Measurements from ENCODE around the gene AHRR.

The AHRR gene

DNA sequence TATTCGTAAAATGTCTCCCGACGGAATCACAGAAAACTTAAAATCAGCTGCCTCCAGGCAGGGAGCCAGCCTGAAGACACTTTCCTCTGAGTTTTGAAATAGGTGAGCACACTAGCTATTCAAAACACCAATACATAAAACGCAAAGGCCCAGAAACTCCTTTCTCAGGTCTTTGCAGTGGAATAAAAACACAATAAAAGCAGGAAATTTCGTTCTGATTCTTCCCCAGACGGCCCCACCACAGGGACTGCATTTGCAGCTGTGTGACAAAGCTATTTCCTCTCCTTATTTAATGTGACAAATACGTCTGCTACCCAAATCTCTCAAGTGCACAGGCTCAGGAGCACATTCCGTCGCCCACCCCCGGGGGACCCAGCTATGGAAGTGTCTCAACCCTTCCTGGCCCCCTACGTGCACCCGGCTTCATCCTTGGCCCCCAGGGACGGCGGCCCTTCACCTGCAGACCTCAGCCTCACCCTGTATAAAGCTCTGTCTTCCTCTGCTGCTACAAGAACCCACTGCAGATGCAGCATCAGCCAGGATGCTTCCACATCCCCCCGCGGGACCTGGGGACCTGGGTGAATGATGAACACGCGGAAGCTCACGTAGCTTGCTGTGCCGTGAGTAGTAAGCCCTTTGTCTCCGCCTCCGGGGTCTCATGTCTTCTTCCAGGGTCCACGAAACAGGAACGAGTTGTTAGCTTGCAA, 24.9 kb downstream of the AHRR start:
- DNase-seq (ENCODE audit: low read depth in 2 of 2): no peak

DNA sequence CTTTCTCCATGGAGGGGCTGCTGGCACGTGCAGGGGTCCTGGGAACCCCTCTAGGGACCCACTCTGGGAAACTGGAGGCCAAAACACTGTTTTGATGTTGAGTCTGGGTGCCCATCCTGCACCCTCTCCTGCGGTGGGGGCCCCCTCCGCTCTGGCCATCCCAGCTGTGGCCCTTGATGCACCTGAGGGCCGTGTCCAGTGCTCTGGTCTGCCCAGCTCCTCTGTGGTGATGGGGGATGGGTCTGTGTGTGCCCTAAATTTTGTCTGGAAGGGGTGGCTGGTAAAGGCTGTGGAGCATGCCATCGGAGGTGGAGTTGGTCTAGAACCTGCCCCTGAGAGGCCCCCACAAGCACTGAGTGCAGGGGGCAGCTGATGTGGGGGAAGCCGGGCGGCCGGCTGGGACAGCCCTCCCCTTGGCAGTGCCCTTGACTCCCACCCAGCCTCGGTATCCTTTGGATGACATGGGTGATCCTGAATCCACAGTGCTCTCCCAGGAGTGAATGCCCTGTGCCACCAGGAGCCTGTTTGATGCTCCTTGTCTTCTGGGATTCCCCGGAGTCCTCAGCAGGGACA, 26.3 kb downstream of the AHRR start:
- DNase-seq (ENCODE audit: low read depth in 2 of 2): no peak

- DNase-seq (ENCODE audit: low read depth in 2 of 2): no peak
These were observed 27.2 kb downstream of the AHRR start for GRCh38 chr5:348726-349125.

- DNase-seq (ENCODE audit: low read depth in 2 of 2): no peak
These were observed 28.8 kb downstream of the AHRR start for GRCh38 chr5:350355-350754.

GRCh38 chr5:351084-351920, 29.8 kb downstream of the AHRR start:
- DNase-seq (ENCODE audit: low read depth in 2 of 2): no peak

GRCh38 chr5:351921-352245, 30.4 kb downstream of the AHRR start:
- no peak for DNase-seq (ENCODE audit: low read depth in 2 of 2)

- no peak for DNase-seq (ENCODE audit: low read depth in 2 of 2)
These were observed 31.4 kb downstream of the AHRR start for GRCh38 chr5:352639-353611.

DNA sequence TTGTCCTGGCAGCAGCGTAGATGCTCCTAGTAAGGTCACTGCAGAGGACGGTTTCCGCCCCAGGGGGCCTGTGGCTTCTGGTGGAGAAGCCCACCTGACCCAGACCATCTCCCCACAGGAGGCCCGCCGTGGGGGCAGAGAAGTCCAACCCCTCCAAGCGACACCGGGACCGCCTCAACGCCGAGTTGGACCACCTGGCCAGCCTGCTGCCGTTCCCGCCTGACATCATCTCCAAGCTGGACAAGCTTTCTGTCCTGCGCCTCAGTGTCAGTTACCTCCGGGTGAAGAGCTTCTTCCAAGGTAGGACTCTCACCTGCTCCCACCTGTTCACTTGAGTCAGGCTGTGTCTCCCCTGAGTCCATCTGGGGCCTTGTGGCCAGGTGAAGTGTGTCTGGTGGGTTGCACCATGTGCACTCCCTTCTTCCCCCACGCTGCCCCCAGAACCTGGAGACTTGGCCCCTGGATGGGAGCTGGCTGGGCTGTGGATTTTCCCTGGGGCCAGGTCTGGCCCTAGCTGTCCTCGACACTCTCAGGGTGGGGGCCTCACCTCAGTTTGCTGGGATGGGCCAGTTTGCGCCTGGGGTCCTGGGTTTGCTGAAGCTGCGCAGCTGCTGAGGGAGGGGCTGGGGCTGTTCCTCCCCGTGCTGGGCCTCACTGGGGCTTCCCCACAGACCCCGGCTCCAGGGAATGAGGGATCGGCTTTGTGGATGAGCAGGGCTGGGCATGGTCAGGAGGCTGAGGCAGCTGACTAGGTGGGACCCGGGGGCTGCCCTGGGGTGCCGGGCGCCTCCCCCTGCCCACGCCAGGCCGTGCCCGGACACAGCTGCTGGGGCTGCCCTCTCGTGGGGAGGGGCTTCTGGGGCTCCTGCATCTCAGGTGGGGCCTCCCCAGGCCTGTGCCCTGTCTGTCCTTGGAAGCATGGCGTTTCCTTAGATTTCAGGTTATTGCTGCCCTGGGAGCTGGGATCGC, 32.4 kb downstream of the AHRR start:
- no peak for DNase-seq (ENCODE audit: low read depth in 2 of 2)

- DNase-seq (ENCODE audit: low read depth in 2 of 2): no peak
These were observed 33.3 kb downstream of the AHRR start for GRCh38 chr5:354581-355378.

DNA sequence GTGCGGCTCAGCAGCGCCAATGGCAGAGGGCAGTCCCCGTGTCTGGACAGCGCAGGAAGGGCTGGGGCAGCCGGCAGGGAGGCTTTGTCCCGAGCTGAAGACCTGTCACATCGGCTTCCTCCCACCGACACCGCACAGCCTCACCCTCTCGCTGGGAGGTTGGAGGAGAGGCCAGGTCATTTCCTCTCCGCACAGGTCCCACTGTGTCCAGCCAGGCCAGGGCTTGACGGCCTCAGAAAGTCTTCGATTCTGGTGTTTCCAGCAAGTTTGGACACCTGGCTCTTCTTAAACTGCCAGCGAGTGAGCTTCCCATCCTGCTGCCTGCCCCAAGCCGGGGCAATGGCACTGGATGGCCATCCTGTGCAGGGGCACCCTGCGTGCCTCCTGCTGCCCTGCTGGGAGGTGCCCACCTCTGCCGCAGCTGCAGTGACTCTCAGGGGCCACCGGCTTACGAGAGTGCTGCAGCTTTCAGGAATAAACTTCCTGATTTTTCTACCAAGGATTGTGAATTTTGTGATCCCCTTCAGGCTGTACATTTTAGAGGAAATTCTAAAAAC, 33.9 kb downstream of the AHRR start:
- DNase-seq (ENCODE audit: low read depth in 2 of 2): no peak

GRCh38 chr5:355958-356357, 34.4 kb downstream of the AHRR start:
- DNase-seq (ENCODE audit: low read depth in 2 of 2): no peak

DNA sequence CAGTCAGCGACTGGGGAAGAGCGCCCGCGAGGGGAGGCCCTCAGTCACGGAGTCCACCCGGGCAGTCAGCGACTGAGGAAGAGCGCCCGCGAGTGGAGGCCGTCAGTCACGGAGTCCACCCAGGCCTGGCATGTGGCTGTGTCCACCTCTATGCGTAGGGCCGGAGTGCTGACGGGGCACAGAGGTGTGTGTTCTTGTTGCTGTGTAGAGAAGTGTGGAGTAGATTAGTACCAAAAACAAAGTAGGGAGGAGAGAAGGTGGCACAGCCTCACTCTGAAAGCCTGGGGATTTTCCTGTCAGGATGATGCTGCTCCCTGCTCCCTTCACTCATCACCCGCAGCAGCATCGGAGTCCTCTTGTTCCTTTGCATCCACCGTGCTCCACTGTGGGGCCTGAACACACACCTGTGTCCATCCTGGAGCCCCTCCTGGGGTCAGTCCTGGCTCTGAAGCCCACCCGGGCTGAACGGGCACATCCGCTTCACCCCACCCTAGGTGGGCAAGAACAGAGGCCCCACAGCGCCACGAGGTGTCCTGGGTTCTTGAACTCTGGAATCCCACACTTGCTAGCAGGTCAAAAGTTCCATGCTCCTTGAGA, 37.9 kb downstream of the AHRR start:
- DNase-seq (ENCODE audit: low read depth in 2 of 2): no peak

- no peak for DNase-seq (ENCODE audit: low read depth in 2 of 2)
These were observed 38.9 kb downstream of the AHRR start for GRCh38 chr5:360257-361027.

DNA sequence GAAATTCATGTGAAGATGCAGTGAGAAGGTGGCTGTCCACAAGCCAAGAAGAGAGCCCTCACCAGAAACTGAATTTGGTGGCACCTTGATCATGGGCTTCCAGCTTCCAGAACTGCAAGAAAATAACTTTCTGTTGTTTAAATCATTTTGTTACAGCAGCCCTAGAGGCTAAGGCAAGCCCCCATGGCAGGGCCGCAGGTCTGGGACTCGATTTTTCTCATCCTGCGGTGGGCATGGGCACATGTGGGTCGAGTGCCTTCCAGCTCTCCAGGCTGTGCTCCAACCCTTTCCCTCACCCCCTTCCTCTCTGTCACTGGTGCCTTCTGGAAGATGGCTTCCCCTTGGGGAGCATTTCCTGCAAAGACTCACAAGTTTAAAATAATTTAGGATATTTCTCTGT, 40.7 kb downstream of the AHRR start:
- DNase-seq (ENCODE audit: low read depth in 2 of 2): no peak

DNA sequence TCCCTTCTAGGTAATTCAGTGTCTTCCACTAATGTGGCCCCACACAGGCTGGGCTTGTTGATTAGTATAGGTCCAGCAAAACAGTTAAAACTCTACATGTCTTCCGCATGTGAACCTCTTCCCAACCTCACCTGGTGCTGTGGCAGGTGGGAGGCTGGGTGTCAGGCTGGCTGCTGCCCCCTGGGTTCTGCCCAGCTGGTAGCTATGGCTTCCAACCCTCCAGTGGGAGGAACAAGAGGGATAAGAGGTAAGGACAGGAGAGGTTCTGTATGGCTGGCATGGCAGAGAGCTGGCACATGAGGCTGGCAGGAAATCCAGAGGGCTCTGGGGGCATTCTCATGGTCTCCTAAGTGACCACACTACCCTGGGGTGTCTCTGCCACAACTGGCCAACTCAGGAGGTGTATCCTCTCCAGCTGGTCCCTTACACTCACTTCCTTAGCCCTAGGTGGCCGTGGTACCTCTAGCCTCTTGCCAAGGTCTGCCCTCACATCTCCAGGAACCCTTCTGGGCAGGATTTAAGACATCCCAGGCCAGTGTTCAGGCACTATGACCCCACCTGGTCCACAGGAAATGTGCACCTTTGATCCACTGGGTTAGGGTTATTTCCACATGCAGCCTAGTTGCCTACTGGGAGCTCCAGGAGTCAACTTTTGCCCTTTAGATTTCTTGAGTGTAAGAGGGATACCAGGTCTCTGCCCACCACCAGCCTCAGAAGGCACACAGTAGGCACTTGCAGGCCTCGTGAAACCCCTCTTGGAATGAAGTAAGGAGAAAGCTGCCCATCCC, 41.7 kb downstream of the AHRR start:
- DNase-seq (ENCODE audit: low read depth in 2 of 2): no peak

DNA sequence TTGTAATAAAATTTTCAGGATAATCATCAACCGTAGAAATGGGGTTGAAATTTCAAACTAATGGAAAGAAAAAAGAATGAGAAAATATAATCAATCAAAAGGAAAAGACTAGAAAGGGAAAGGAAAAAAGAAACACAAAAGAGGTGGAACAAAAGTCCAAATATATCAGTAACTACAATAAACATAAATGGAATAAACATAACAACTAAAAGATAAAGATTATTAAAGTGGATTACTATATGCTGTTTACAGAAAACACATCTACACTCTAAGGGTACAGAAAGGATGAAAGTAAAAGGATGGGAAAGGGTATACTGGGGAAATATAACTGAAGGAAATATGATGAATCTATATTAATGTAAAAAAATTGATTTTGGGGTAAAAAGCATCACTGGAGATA, 43.0 kb downstream of the AHRR start:
- no peak for DNase-seq (ENCODE audit: low read depth in 2 of 2)

GRCh38 chr5:366541-367357, 45.2 kb downstream of the AHRR start:
- DNase-seq (ENCODE audit: low read depth in 2 of 2): no peak

All from fibroblast of skin of left biceps (primary cell).